Activated gamma-delta T cell treated with Interleukin-2 at 50 U/mL for 16 hours (primary cell): ENCODE results near the gene OR10AD1.
"Not testable (repeated sequence)": the region's sequence is repeated elsewhere in the genome, so short reads cannot be mapped to it uniquely, and the experiment has no call there.

Source experiments
- DNase-seq: peaks from one replicate; pipeline ENCODE4 v3.0.0-alpha.2; 2020

Gene OR10AD1

GRCh38 chr12:48203192-48203591, at the start of gene OR10AD1:
OR10AD1 (minus strand) TSS chr12:48203292; CDS start chr12:48203292, 0 bp downstream.
- no peak for DNase-seq

GRCh38 chr12:48247181-48247966, 44.3 kb upstream of the OR10AD1 start:
- DNase-seq = no peak

GRCh38 chr12:48237162-48237561, 34.1 kb upstream of the OR10AD1 start:
- DNase-seq = no peak

- DNase-seq = no peak
Measured at GRCh38 chr12:48235796-48236333, 32.8 kb upstream of the OR10AD1 start.

GRCh38 chr12:48231169-48231958, 28.3 kb upstream of the OR10AD1 start:
- DNase-seq = not testable (repeated sequence)

GRCh38 chr12:48224533-48224932, 21.4 kb upstream of the OR10AD1 start:
- DNase-seq = not testable (repeated sequence)

GRCh38 chr12:48221645-48222044, 18.6 kb upstream of the OR10AD1 start:
- DNase-seq = no peak

- no peak for DNase-seq
Measured at GRCh38 chr12:48220701-48221100, 17.6 kb upstream of the OR10AD1 start.

- no peak for DNase-seq
Measured at GRCh38 chr12:48219631-48220030, 16.5 kb upstream of the OR10AD1 start.

GRCh38 chr12:48216785-48217184, 13.7 kb upstream of the OR10AD1 start:
- no peak for DNase-seq

- not testable (repeated sequence) for DNase-seq
Measured at GRCh38 chr12:48209495-48209894, 6.4 kb upstream of the OR10AD1 start.

- DNase-seq = no peak
Measured at GRCh38 chr12:48202766-48203165, 326 bp downstream of the OR10AD1 start.

- no peak for DNase-seq
Measured at GRCh38 chr12:48201516-48201915, 1.6 kb downstream of the OR10AD1 start.

- no peak for DNase-seq
Measured at GRCh38 chr12:48201091-48201490, 2.0 kb downstream of the OR10AD1 start.

GRCh38 chr12:48199774-48200221, 3.3 kb downstream of the OR10AD1 start:
- DNase-seq = no peak

GRCh38 chr12:48198985-48199384, 4.1 kb downstream of the OR10AD1 start:
- no peak for DNase-seq

GRCh38 chr12:48198672-48198971, 4.5 kb downstream of the OR10AD1 start:
- DNase-seq = no peak

- DNase-seq = peak; percentile 86
Measured at GRCh38 chr12:48197971-48198671, 5.0 kb downstream of the OR10AD1 start.

GRCh38 chr12:48197549-48197970, 5.5 kb downstream of the OR10AD1 start:
- no peak for DNase-seq

GRCh38 chr12:48194799-48195201, 8.3 kb downstream of the OR10AD1 start:
- DNase-seq = no peak

- no peak for DNase-seq
Measured at GRCh38 chr12:48193623-48194022, 9.5 kb downstream of the OR10AD1 start.

GRCh38 chr12:48192861-48193260, 10.2 kb downstream of the OR10AD1 start:
- DNase-seq = no peak

GRCh38 chr12:48191096-48191495, 12.0 kb downstream of the OR10AD1 start:
- no peak for DNase-seq
